Gastroesophageal sphincter (tissue), 3 donors: ENCODE data around the gene SKOR1.

ENCODE experiments used
- EP300 ChIP-seq: sonication (generic); formaldehyde crosslinking; IDR thresholded peaks from one replicate; pipeline ENCODE4 v1.6.1; 2017; ENCODE audit warnings: antibody characterized with exemption, mild to moderate bottlenecking
- POLR2A ChIP-seq, 2 donors: fragments of 450-650 bp; IDR thresholded peaks; one replicate each; pipeline ENCODE4 v1.6.1; 2017; ENCODE audit warnings: antibody characterized with exemption in 2 of 2, mild to moderate bottlenecking in 2 of 2, moderate library complexity in 1 of 2
- POLR2AphosphoS5 ChIP-seq: sonication (generic); formaldehyde crosslinking; IDR thresholded peaks from one replicate; pipeline ENCODE4 v1.6.1; 2017; ENCODE audit warnings: antibody characterized with exemption
- TF ChIP-seq, protein P1 (sequence below), 4 experiments: fragments of 200-600 bp in 2 of 4; fragments of 450-650 bp in 2 of 4; sonication (generic) in 1 of 4; IDR thresholded peaks; one replicate each; pipeline ENCODE4 v1.5.1; 2017 to 2019; ENCODE audit warnings: antibody characterized with exemption in 4 of 4, mild to moderate bottlenecking in 2 of 4, moderate library complexity in 2 of 4

DNA sequence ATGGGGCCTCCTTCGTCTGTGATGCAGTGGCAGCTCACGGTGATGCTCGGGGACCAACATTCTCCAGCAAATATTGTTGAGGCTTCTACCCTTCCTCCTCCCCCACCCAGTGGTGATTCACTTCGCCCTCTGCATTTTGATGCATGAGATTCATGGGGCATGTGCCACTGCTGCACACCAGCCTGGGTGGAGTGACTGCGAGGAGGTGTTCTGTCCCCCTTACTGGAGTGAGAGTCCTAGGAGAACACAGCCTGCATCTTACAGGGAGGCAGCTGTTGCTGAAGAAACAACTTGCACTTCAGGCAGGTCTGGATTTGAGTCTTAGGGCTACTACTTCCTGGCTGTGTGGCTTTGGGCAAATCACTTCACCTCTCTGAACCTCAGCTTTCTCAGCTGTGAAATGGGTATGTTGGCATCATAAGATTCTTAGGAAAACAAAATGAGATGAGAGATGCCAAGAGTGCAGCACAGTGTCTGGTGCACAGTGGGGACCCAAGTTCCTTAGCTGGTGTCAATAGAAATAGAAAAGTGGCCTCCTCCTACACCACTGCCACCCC lies 10.2 kb upstream of the SKOR1 start:
- TF ChIP-seq, protein P1, sequence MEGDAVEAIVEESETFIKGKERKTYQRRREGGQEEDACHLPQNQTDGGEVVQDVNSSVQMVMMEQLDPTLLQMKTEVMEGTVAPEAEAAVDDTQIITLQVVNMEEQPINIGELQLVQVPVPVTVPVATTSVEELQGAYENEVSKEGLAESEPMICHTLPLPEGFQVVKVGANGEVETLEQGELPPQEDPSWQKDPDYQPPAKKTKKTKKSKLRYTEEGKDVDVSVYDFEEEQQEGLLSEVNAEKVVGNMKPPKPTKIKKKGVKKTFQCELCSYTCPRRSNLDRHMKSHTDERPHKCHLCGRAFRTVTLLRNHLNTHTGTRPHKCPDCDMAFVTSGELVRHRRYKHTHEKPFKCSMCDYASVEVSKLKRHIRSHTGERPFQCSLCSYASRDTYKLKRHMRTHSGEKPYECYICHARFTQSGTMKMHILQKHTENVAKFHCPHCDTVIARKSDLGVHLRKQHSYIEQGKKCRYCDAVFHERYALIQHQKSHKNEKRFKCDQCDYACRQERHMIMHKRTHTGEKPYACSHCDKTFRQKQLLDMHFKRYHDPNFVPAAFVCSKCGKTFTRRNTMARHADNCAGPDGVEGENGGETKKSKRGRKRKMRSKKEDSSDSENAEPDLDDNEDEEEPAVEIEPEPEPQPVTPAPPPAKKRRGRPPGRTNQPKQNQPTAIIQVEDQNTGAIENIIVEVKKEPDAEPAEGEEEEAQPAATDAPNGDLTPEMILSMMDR (IDR thresholded peaks at IDR 0.05): no peak
- TF ChIP-seq POLR2AphosphoS5 (no peak), POLR2A (IDR thresholded peaks at IDR 0.05) (no peak), EP300 (no peak)
